Transverse colon (tissue), 4 donors: ENCODE data around the gene RARB.

Experiments
- POLR2A ChIP-seq: fragments of 450-650 bp; IDR thresholded peaks from one replicate; pipeline ENCODE4 v1.6.1; 2016; ENCODE audit warnings: antibody characterized with exemption, mild to moderate bottlenecking, moderate library complexity
- POLR2AphosphoS5 ChIP-seq, 3 donors: sonication (generic); formaldehyde crosslinking; IDR thresholded peaks; one replicate each; pipeline ENCODE4 v1.6.1; 2016; ENCODE audit warnings: antibody characterized with exemption in 3 of 3
- TF ChIP-seq, protein P1 (sequence below), 5 experiments: fragments of 200-600 bp in 3 of 5; fragments of 450-650 bp in 2 of 5; sonication (generic) in 3 of 5; IDR thresholded peaks; 1 replicate in 2 of 5; 2 replicates in 3 of 5; pipeline ENCODE4 v1.5.1; 2016 to 2017; ENCODE audit warnings: antibody characterized with exemption in 5 of 5, inconsistent platforms in 3 of 5, mild to moderate bottlenecking in 2 of 5, moderate library complexity in 1 of 5

DNA sequence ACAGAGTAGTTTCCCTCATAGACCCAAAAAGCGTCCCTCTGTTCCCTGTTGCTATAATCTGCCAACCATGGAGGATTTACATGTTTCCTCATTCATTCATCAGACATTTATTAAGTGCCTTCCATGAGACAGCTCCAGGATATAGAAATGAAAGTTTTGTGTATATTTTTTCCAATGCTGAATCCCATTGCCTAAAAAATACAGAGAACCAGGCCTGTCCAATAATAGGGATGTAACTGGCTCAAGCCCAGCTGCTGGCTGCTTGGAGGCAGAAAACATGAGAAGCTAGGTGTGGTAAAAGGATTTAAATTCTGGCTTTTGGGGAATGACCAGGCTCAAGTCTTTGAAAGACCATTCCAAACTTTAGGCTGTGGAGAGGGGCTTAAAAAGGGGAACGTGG is 41.5 kb downstream of the RARB start:
- TF ChIP-seq POLR2AphosphoS5 (IDR thresholded peaks at IDR 0.05) = no peak
- TF ChIP-seq, protein P1, sequence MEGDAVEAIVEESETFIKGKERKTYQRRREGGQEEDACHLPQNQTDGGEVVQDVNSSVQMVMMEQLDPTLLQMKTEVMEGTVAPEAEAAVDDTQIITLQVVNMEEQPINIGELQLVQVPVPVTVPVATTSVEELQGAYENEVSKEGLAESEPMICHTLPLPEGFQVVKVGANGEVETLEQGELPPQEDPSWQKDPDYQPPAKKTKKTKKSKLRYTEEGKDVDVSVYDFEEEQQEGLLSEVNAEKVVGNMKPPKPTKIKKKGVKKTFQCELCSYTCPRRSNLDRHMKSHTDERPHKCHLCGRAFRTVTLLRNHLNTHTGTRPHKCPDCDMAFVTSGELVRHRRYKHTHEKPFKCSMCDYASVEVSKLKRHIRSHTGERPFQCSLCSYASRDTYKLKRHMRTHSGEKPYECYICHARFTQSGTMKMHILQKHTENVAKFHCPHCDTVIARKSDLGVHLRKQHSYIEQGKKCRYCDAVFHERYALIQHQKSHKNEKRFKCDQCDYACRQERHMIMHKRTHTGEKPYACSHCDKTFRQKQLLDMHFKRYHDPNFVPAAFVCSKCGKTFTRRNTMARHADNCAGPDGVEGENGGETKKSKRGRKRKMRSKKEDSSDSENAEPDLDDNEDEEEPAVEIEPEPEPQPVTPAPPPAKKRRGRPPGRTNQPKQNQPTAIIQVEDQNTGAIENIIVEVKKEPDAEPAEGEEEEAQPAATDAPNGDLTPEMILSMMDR (IDR thresholded peaks at IDR 0.05) = no peak
- no peak for TF ChIP-seq POLR2A
